Neural cell (in vitro differentiated cells): Measurements from ENCODE around the gene SLC3A2. TPM values are rescaled to one million over a fixed set of nuclear protein-coding genes. Genes with fewer than 3 reads are reported as not detected.

Experiments used
- H2AFZ ChIP-seq: fragments of 200-600, 300-800 bp; sonication (generic), shearing (Covaris generic); 2 replicates; pipeline ENCODE4 v1.6.0; 2014; ENCODE audit warnings: low read depth, mild to moderate bottlenecking, antibody characterized with exemption, low read length, moderate library complexity
- H3F3A ChIP-seq: fragments of 200-600 bp; shearing (Covaris generic); 2 replicates; pipeline ENCODE4 v1.6.1; 2016; ENCODE audit warnings: mild to moderate bottlenecking, moderate library complexity, mixed read lengths, antibody characterized with exemption, low read length; ENCODE audit not compliant: insufficient read depth, poor library complexity, severe bottlenecking
- H3K27ac ChIP-seq: fragments of 200-600, 300-800 bp; sonication (generic), shearing (Covaris generic); 2 replicates; pipeline ENCODE4 v1.5.1; 2014; ENCODE audit warnings: mild to moderate bottlenecking, low read length, moderate library complexity
- H3K27me3 ChIP-seq: fragments of 300-800, 200-600 bp; sonication (generic), shearing (Covaris generic); 2 replicates; pipeline ENCODE4 v1.6.0; 2014; ENCODE audit warnings: mild to moderate bottlenecking, low read depth, low read length, moderate library complexity; ENCODE audit not compliant: insufficient read depth
- H3K36me3 ChIP-seq: fragments of 300-800, 200-600 bp; sonication (generic), shearing (Covaris generic); 2 replicates; pipeline ENCODE4 v1.5.1; 2014; ENCODE audit warnings: mild to moderate bottlenecking, antibody characterized with exemption, low read length, moderate library complexity; ENCODE audit not compliant: insufficient read depth
- H3K4me2 ChIP-seq: fragments of 300-800, 200-600 bp; sonication (generic), shearing (Covaris generic); 2 replicates; pipeline ENCODE4 v1.6.0; 2014; ENCODE audit warnings: mild to moderate bottlenecking, low read length
- H3K4me3 ChIP-seq: fragments of 300-800, 200-600 bp; sonication (generic), shearing (Covaris generic); 2 replicates; pipeline ENCODE4 v1.5.1; 2014; ENCODE audit warnings: mild to moderate bottlenecking, low read length, moderate library complexity
- H3K79me2 ChIP-seq: fragments of 200-600 bp; shearing (Covaris generic); replicated peaks from 2 replicates; pipeline ENCODE4 v1.6.0; 2014; ENCODE audit warnings: mild to moderate bottlenecking, low read length, moderate library complexity; ENCODE audit not compliant: insufficient read depth
- H3K9ac ChIP-seq: fragments of 300-800, 200-600 bp; sonication (generic), shearing (Covaris generic); 2 replicates; pipeline ENCODE4 v1.6.1; 2016; ENCODE audit warnings: mild to moderate bottlenecking, low read length, mixed read lengths
- H3K9me2 ChIP-seq: fragments of 200-600 bp; shearing (Covaris generic); 2 replicates; pipeline ENCODE4 v1.6.1; 2016; ENCODE audit warnings: mild to moderate bottlenecking, low read length, mixed read lengths; ENCODE audit not compliant: insufficient read depth
- H3K9me3 ChIP-seq: fragments of 200-600, 300-800 bp; sonication (generic), shearing (Covaris generic); 2 replicates; pipeline ENCODE4 v1.6.1; 2016; ENCODE audit warnings: mild to moderate bottlenecking, mixed run types, low read length, moderate library complexity, mixed read lengths
- H4K20me1 ChIP-seq: fragments of 200-600 bp; shearing (Covaris generic); 2 replicates; pipeline ENCODE4 v1.6.1; 2016; ENCODE audit warnings: mild to moderate bottlenecking, mixed run types; ENCODE audit not compliant: insufficient read depth
- EP300 ChIP-seq: fragments of 450-650 bp; conservative IDR thresholded peaks from 2 replicates; pipeline ENCODE4 v1.6.1; 2014; ENCODE audit warnings: antibody characterized with exemption, mild to moderate bottlenecking, moderate library complexity; ENCODE audit not compliant: poor library complexity, severe bottlenecking
- EZH2 ChIP-seq: fragments of 200-600, 300-800 bp; shearing (Covaris generic), sonication (generic); IDR thresholded peaks from 2 replicates; pipeline ENCODE4 v1.6.1; 2014; ENCODE audit warnings: antibody characterized with exemption, low read length, borderline replicate concordance, mild to moderate bottlenecking; ENCODE audit not compliant: insufficient read depth, poor library complexity, severe bottlenecking
- MXI1 ChIP-seq: fragments of 450-650 bp; conservative IDR thresholded peaks from 2 replicates; pipeline ENCODE4 v1.6.1; 2014; ENCODE audit warnings: antibody characterized with exemption, mild to moderate bottlenecking; ENCODE audit not compliant: poor library complexity, severe bottlenecking
- POLR2AphosphoS5 ChIP-seq: IDR thresholded peaks from 2 replicates; pipeline ENCODE4 v1.6.1; 2012
- RAD21 ChIP-seq: fragments of 450-650 bp; conservative IDR thresholded peaks from 2 replicates; pipeline ENCODE4 v1.6.1; 2014; ENCODE audit warnings: antibody characterized with exemption, mild to moderate bottlenecking, moderate library complexity
- REST ChIP-seq: IDR thresholded peaks from 2 replicates; pipeline ENCODE4 v1.6.1; 2012; ENCODE audit warnings: borderline replicate concordance
- SMC3 ChIP-seq: fragments of 450-650 bp; conservative IDR thresholded peaks from 2 replicates; pipeline ENCODE4 v1.6.1; 2014; ENCODE audit warnings: antibody characterized with exemption, mild to moderate bottlenecking, moderate library complexity; ENCODE audit not compliant: poor library complexity
- TAF1 ChIP-seq: IDR thresholded peaks from 2 replicates; pipeline ENCODE4 v1.6.1; 2012; ENCODE audit warnings: low read depth
- polyA plus RNA-seq: library from polyadenylated mRNA; depleted of rRNA; stranded (reverse); fragments of >200 nt; gene quantifications from 2 replicates; pipeline ENCODE4 v1.2.3, GENCODE V29; 2014
- TF ChIP-seq, protein P1 (sequence below): fragments of 450-650 bp; IDR thresholded peaks from 2 replicates; pipeline ENCODE4 v1.5.1; 2014; ENCODE audit warnings: antibody characterized with exemption, mild to moderate bottlenecking, moderate library complexity; ENCODE audit not compliant: poor library complexity, severe bottlenecking

Gene SLC3A2
- polyA plus RNA-seq, 1 donor from 2014 or later: 176 TPM

DNA sequence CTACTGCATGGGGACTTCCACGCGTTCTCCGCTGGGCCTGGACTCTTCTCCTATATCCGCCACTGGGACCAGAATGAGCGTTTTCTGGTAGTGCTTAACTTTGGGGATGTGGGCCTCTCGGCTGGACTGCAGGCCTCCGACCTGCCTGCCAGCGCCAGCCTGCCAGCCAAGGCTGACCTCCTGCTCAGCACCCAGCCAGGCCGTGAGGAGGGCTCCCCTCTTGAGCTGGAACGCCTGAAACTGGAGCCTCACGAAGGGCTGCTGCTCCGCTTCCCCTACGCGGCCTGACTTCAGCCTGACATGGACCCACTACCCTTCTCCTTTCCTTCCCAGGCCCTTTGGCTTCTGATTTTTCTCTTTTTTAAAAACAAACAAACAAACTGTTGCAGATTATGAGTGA is 7.7 kb downstream of the SLC3A2 start:
- TF ChIP-seq MXI1: no peak
- no peak for TF ChIP-seq REST
- TF ChIP-seq SMC3: no peak
- no peaks in the 10 kb centered on the region for H3K9me2 ChIP-seq
- H3K9ac ChIP-seq: no peak overlapping the region
- no peaks in the 10 kb centered on the region for H3K9me3 ChIP-seq
- H2AFZ ChIP-seq: no peak overlapping the region
- no peaks in the 10 kb centered on the region for H3F3A ChIP-seq
- H3K36me3 ChIP-seq: peaks cover 8% of the 10 kb centered on the region
- no peak overlapping the region for H3K27ac ChIP-seq
- H3K4me2 ChIP-seq: no peak overlapping the region
- H4K20me1 ChIP-seq: no peaks in the 10 kb centered on the region
- peaks cover 18% of the 10 kb centered on the region for H3K79me2 ChIP-seq
- H3K27me3 ChIP-seq: no peaks in the 10 kb centered on the region
- no peak overlapping the region for H3K4me3 ChIP-seq

- Histone ChIP-seq H3K9me2 (no peaks in the 10 kb centered on the region), H4K20me1 (no peaks in the 10 kb centered on the region), H3K4me3 (no peak overlapping the region), H3K9me3 (no peaks in the 10 kb centered on the region), H3K9ac (no peak overlapping the region), H3K79me2 (peaks cover 11% of the 10 kb centered on the region), H3K27me3 (no peaks in the 10 kb centered on the region), H3K4me2 (no peak overlapping the region), H3K36me3 (peaks cover 8% of the 10 kb centered on the region), H3F3A (no peaks in the 10 kb centered on the region), H3K27ac (no peak overlapping the region), H2AFZ (no peak overlapping the region)
- TF ChIP-seq RAD21 (no peak), MXI1 (no peak), TAF1 (no peak), EP300 (no peak), REST (no peak), SMC3 (no peak), EZH2 (no peak), POLR2AphosphoS5 (no peak)
- TF ChIP-seq, protein P1, sequence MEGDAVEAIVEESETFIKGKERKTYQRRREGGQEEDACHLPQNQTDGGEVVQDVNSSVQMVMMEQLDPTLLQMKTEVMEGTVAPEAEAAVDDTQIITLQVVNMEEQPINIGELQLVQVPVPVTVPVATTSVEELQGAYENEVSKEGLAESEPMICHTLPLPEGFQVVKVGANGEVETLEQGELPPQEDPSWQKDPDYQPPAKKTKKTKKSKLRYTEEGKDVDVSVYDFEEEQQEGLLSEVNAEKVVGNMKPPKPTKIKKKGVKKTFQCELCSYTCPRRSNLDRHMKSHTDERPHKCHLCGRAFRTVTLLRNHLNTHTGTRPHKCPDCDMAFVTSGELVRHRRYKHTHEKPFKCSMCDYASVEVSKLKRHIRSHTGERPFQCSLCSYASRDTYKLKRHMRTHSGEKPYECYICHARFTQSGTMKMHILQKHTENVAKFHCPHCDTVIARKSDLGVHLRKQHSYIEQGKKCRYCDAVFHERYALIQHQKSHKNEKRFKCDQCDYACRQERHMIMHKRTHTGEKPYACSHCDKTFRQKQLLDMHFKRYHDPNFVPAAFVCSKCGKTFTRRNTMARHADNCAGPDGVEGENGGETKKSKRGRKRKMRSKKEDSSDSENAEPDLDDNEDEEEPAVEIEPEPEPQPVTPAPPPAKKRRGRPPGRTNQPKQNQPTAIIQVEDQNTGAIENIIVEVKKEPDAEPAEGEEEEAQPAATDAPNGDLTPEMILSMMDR: no peak
Measured at GRCh38 chr11:62889126-62889483, 8.4 kb downstream of the SLC3A2 start.
